Measurements from ENCODE around the gene ECSCR.

- TF ChIP-seq, protein P1, sequence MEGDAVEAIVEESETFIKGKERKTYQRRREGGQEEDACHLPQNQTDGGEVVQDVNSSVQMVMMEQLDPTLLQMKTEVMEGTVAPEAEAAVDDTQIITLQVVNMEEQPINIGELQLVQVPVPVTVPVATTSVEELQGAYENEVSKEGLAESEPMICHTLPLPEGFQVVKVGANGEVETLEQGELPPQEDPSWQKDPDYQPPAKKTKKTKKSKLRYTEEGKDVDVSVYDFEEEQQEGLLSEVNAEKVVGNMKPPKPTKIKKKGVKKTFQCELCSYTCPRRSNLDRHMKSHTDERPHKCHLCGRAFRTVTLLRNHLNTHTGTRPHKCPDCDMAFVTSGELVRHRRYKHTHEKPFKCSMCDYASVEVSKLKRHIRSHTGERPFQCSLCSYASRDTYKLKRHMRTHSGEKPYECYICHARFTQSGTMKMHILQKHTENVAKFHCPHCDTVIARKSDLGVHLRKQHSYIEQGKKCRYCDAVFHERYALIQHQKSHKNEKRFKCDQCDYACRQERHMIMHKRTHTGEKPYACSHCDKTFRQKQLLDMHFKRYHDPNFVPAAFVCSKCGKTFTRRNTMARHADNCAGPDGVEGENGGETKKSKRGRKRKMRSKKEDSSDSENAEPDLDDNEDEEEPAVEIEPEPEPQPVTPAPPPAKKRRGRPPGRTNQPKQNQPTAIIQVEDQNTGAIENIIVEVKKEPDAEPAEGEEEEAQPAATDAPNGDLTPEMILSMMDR (conservative IDR thresholded peaks at IDR 0.05; ENCODE audit: low read length) = no peak
- TF ChIP-seq EZH2phosphoT487 (IDR thresholded peaks at IDR 0.05; ENCODE audit: borderline replicate concordance, low read depth, low read length) = no peak
These were observed 15.4 kb downstream of the ECSCR start for GRCh38 chr5:139446956-139447779.
